AG10803 (cell line): ENCODE results near the gene SEMA6D.
A peak's percentile ranks its signal among the peaks of the same experiment; 100 is the strongest.

Source experiments
- DNase-seq: peaks from one replicate; pipeline ENCODE4 v3.0.0; 2010; ENCODE audit warnings: low read depth
- H3K4me3 ChIP-seq: 2 replicates; pipeline ENCODE4 v1.5.1; 2011; ENCODE audit warnings: mild to moderate bottlenecking, low read length, control low read depth
- CTCF ChIP-seq: conservative IDR thresholded peaks from 2 replicates; pipeline ENCODE4 v1.5.1; 2011; ENCODE audit warnings: mild to moderate bottlenecking, low read length, control low read depth, inconsistent platforms

The SEMA6D gene

GRCh38 chr15:47750030-47750739 is 32.9 kb downstream of the SEMA6D start:
- peak; percentile 82 for DNase-seq
- TF ChIP-seq CTCF = no peak
- no peak overlapping the region for H3K4me3 ChIP-seq

GRCh38 chr15:47750740-47751262 is 33.5 kb downstream of the SEMA6D start:
- TF ChIP-seq CTCF = no peak
- H3K4me3 ChIP-seq = no peak overlapping the region
- no peak for DNase-seq

GRCh38 chr15:47753591-47753990 is 36.3 kb downstream of the SEMA6D start:
- no peak for TF ChIP-seq CTCF
- no peak for DNase-seq
- H3K4me3 ChIP-seq = no peak overlapping the region

GRCh38 chr15:47754312-47754711 is 37.0 kb downstream of the SEMA6D start:
- H3K4me3 ChIP-seq = no peak overlapping the region
- no peak for TF ChIP-seq CTCF
- no peak for DNase-seq

GRCh38 chr15:47755941-47756340 is 38.6 kb downstream of the SEMA6D start:
- no peak for TF ChIP-seq CTCF
- no peak overlapping the region for H3K4me3 ChIP-seq
- no peak for DNase-seq

GRCh38 chr15:47756872-47757271 is 39.6 kb downstream of the SEMA6D start:
- no peak overlapping the region for H3K4me3 ChIP-seq
- TF ChIP-seq CTCF = no peak
- peak; percentile 76 for DNase-seq

GRCh38 chr15:47757331-47757730 is 40.0 kb downstream of the SEMA6D start:
- no peak overlapping the region for H3K4me3 ChIP-seq
- TF ChIP-seq CTCF = no peak
- no peak for DNase-seq
